Upper lobe of left lung (tissue), 4 donors: Measurements from ENCODE around the gene TRIOBP.

Experiments
- EP300 ChIP-seq, 4 donors: sonication (generic); formaldehyde crosslinking; IDR thresholded peaks; one replicate each; pipeline ENCODE4 v1.5.1; 2017; ENCODE audit warnings: antibody characterized with exemption in 4 of 4, control low read depth in 2 of 4
- POLR2A ChIP-seq, 4 donors: fragments of 450-650 bp; IDR thresholded peaks; one replicate each; pipeline ENCODE4 v1.5.1; 2016 to 2017; ENCODE audit warnings: antibody characterized with exemption in 4 of 4, mild to moderate bottlenecking in 2 of 4
- POLR2AphosphoS5 ChIP-seq, 2 donors: sonication (generic); formaldehyde crosslinking; IDR thresholded peaks; one replicate each; pipeline ENCODE4 v1.5.1; 2017; ENCODE audit warnings: antibody characterized with exemption in 2 of 2
- TF ChIP-seq, protein P1 (sequence below), 6 experiments: fragments of 450-650 bp in 4 of 6; fragments of 200-600 bp in 2 of 6; sonication (generic) in 2 of 6; IDR thresholded peaks; one replicate each; pipeline ENCODE4 v1.5.1; 2016 to 2019; ENCODE audit warnings: antibody characterized with exemption in 6 of 6

DNA sequence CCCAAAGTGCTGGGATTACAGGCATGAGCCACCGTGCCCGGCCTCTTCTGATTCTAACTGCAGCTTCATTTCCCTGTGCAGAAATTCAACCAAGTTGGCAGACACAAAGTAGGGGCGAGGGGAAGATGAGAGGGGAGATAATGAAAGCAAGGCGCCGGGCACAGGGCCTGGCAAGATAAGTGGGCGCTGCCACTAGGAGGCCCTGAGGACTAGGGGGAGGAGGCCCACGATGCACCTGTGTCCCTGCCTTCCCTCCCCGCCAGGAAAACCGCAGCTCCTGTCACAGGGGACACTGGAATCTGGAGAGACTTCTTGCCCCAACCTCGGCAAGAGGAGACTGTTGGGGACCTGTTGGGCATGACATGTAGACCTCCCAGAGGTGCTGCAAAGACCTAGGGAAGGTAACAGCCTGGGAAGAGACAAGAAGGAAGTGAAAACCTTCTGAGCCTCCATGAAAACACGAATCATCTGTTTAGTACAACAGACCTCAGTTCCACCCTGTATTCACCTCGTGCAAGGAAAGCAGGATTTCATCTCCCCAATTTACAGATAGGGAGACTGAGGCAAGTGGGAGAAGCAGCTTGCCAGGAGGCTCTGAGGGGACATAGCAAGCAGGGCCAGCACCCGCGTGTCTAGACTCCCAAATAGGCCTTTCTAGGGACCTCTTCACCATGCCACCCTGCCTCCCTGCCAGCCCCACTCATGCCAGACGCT is 24.5 kb upstream of the TRIOBP start:
- TF ChIP-seq, protein P1, sequence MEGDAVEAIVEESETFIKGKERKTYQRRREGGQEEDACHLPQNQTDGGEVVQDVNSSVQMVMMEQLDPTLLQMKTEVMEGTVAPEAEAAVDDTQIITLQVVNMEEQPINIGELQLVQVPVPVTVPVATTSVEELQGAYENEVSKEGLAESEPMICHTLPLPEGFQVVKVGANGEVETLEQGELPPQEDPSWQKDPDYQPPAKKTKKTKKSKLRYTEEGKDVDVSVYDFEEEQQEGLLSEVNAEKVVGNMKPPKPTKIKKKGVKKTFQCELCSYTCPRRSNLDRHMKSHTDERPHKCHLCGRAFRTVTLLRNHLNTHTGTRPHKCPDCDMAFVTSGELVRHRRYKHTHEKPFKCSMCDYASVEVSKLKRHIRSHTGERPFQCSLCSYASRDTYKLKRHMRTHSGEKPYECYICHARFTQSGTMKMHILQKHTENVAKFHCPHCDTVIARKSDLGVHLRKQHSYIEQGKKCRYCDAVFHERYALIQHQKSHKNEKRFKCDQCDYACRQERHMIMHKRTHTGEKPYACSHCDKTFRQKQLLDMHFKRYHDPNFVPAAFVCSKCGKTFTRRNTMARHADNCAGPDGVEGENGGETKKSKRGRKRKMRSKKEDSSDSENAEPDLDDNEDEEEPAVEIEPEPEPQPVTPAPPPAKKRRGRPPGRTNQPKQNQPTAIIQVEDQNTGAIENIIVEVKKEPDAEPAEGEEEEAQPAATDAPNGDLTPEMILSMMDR (IDR thresholded peaks at IDR 0.05), result no peak
- TF ChIP-seq EP300 (IDR thresholded peaks at IDR 0.05) (no peak), POLR2A (IDR thresholded peaks at IDR 0.05) (no peak), POLR2AphosphoS5 (IDR thresholded peaks at IDR 0.05) (no peak)
